Stimulated activated CD8-positive, alpha-beta memory T cell treated with anti-CD3 and anti-CD28 coated beads, Interleukin-7, amount 100 ng/mL, for 24 hours (primary cell): ENCODE data around the gene MRPS23.
"Not testable (repeated sequence)": the region's sequence is repeated elsewhere in the genome, so short reads cannot be mapped to it uniquely, and the experiment has no call there.

ENCODE experiments used
- DNase-seq: peaks from one replicate; pipeline ENCODE4 v3.0.0-alpha.2; 2020; ENCODE audit warnings: low read depth

Gene MRPS23

GRCh38 chr17:57862694-57863667 lies 13.1 kb upstream of the MRPS23 start:
- DNase-seq, result no peak

- DNase-seq, result no peak
Observed at GRCh38 chr17:57861790-57862693, 12.2 kb upstream of the MRPS23 start.

GRCh38 chr17:57861000-57861789 lies 11.4 kb upstream of the MRPS23 start:
- no peak for DNase-seq

- DNase-seq, result no peak
Observed at GRCh38 chr17:57860414-57860999, 10.7 kb upstream of the MRPS23 start.

GRCh38 chr17:57859601-57860413 lies 10.0 kb upstream of the MRPS23 start:
- DNase-seq, result no peak

- DNase-seq, result no peak
Observed at GRCh38 chr17:57858838-57859237, 9.0 kb upstream of the MRPS23 start.

- DNase-seq, result no peak
Observed at GRCh38 chr17:57856792-57857620, 7.2 kb upstream of the MRPS23 start.

GRCh38 chr17:57855391-57856035 lies 5.7 kb upstream of the MRPS23 start:
- no peak for DNase-seq

- DNase-seq, result no peak
Observed at GRCh38 chr17:57853695-57854094, 3.9 kb upstream of the MRPS23 start.

- no peak for DNase-seq
Observed at GRCh38 chr17:57852955-57853328, 3.1 kb upstream of the MRPS23 start.

GRCh38 chr17:57852092-57852954 lies 2.5 kb upstream of the MRPS23 start:
- DNase-seq, result no peak

GRCh38 chr17:57849163-57849873 lies 526 bp downstream of the MRPS23 start:
- DNase-seq, result no peak

GRCh38 chr17:57846056-57846945 lies 3.5 kb downstream of the MRPS23 start:
- DNase-seq, result not testable (repeated sequence)

GRCh38 chr17:57842280-57842679 lies 7.6 kb downstream of the MRPS23 start:
- DNase-seq, result no peak

- no peak for DNase-seq
Observed at GRCh38 chr17:57839571-57839923, 10.3 kb downstream of the MRPS23 start.

- DNase-seq, result no peak
Observed at GRCh38 chr17:57838857-57839570, 10.8 kb downstream of the MRPS23 start.
